Lower leg skin (tissue), 4 donors: ENCODE measurements around the gene ARMC2. TPM values are rescaled to one million over a fixed set of nuclear protein-coding genes. Genes with fewer than 3 reads are reported as not detected.

ENCODE experiments used
- DNase-seq, 2 donors: peaks; one replicate each; pipeline ENCODE4 v3.0.0-alpha.2; 2019; ENCODE audit warnings: low spot score in 2 of 2
- H3K4me3 ChIP-seq: fragments of 200-600 bp; sonication (generic); 2 replicates; pipeline ENCODE4 v1.5.1; 2017; ENCODE audit warnings: mild to moderate bottlenecking, low read depth; ENCODE audit not compliant: poor library complexity, severe bottlenecking
- CTCF ChIP-seq, 3 donors: fragments of 450-650 bp; IDR thresholded peaks; one replicate each; pipeline ENCODE4 v1.5.1; 2016; ENCODE audit warnings: antibody characterized with exemption in 3 of 3, mild to moderate bottlenecking in 3 of 3, moderate library complexity in 2 of 3
- POLR2A ChIP-seq, 2 donors: fragments of 450-650 bp; IDR thresholded peaks; one replicate each; pipeline ENCODE4 v1.6.1; 2016 to 2017; ENCODE audit warnings: antibody characterized with exemption in 2 of 2, mild to moderate bottlenecking in 1 of 2, moderate library complexity in 1 of 2
- WGBS, 2 donors: methylation state at CpG; one replicate each; pipeline ENCODE4 v1.1.5; 2018; 5-methylcytosine and 5-hydroxymethylcytosine counted together
- intact Hi-C: fragments of 100-400 bp; cut with DNase I; formaldehyde crosslinking; loops from one replicate; pipeline ENCODE4 v1.15.0; 2023; ENCODE audit warnings: low total_unique reads
- total RNA-seq, 4 donors: library from RNA; depleted of rRNA; stranded (reverse); fragments of >200 nt; gene quantifications; one replicate each; pipeline ENCODE4 v1.1.0, GENCODE V29; 2016

Gene ARMC2
- total RNA-seq, 4 donors from 2014 or later, result 0.34 to 2.0 (median 1.2) TPM

GRCh38 chr6:108844135-108844534 is 4.1 kb upstream of the ARMC2 start:
- TF ChIP-seq CTCF (IDR thresholded peaks at IDR 0.05), result no peak
- TF ChIP-seq POLR2A (IDR thresholded peaks at IDR 0.05), result no peak
- intact Hi-C loops, result no loop called here
- H3K4me3 ChIP-seq, result no peak overlapping the region
- no peak for DNase-seq
- WGBS, 2 donors, result 77 to 96% methylated on average over 3 of the region's 3 CpGs

- intact Hi-C loops, result no loop called here
These were observed 3.1 kb upstream of the ARMC2 start for GRCh38 chr6:108845145-108845544.

DNA sequence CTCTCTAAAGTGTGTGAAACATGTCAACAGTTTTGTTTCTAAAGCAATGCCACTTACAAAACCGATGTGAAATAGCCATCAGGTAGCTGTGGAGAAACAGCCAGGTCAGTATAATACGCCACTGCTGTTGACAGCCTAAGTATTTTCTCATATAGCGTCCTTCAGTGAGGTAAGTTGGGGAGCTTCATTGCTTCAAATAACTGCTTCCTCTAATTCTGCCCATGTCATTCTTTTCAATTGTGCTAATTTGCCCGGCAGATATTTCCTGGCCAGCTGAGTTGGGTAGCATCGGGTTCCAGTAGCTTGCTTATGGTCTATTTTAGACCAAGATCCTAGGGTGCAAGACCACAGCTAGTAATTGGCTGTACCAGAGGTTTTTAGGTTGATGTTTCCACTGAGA is 2.1 kb upstream of the ARMC2 start:
- 78 to 82% methylated on average over 5 of the region's 5 CpGs for WGBS, 2 donors
- no peak for DNase-seq
- TF ChIP-seq POLR2A (IDR thresholded peaks at IDR 0.05) (no peak), CTCF (IDR thresholded peaks at IDR 0.05) (no peak)
- no peak overlapping the region for H3K4me3 ChIP-seq
- intact Hi-C loops, result no loop called here

More at GRCh38 chr6:108845145-108845544, 3.1 kb upstream of the ARMC2 start:
- no peak overlapping the region for H3K4me3 ChIP-seq
- no peak for DNase-seq
- TF ChIP-seq POLR2A (IDR thresholded peaks at IDR 0.05) (no peak), CTCF (IDR thresholded peaks at IDR 0.05) (no peak)

DNA sequence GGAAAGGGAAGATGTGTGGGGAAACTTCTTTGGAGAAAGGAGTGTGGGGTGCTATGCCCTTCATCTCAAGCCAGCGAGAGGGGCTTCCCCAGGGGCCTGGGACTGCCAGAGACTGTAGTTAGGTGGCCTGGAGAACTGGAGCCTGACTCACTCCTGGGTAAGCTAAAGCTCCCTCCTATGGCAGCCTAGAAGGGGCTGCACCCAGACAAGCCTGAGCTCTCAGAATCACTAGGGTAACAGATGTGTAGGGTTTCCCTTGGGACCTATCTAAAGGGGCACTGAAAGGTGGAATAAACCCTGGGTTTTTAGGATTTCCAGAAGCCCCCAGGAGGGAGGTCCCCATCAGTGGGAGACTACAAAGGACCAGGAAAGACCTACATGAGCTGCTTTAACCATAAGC is 1.6 kb upstream of the ARMC2 start:
- no peak for DNase-seq
- WGBS, 2 donors, result 74 to 96% methylated on average over 1 of the region's 1 CpG
- intact Hi-C loops, result no loop called here
- H3K4me3 ChIP-seq, result no peak overlapping the region
- TF ChIP-seq POLR2A (IDR thresholded peaks at IDR 0.05) (no peak), CTCF (IDR thresholded peaks at IDR 0.05) (no peak)

DNA sequence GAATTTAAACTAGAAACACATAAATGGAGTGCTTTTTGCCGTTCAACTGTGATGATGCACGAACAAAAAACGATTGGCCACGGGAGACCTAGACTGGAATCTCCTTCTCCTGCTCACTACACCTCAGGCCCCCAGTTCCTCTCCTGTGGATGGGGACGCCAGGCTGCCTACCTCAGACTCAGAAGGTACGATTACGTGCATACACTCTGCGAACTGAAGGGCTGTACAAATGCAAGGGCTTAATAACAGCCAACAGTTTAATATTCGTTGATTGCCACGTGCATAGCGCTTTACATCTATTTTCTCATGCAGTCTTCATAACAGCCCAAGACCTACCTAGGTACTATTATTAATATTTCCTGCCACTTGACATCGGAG is 495 bp upstream of the ARMC2 start:
- no peak for TF ChIP-seq POLR2A (IDR thresholded peaks at IDR 0.05)
- no peak for TF ChIP-seq CTCF (IDR thresholded peaks at IDR 0.05)
- no peak overlapping the region for H3K4me3 ChIP-seq
- WGBS, 2 donors, result 39 to 45% methylated on average over 12 of the region's 12 CpGs
- DNase-seq, result no peak
- intact Hi-C loops, result no loop called here

GRCh38 chr6:108850669-108851465 is 2.6 kb downstream of the ARMC2 start:
- 74 to 79% methylated on average over 10 of the region's 10 CpGs for WGBS, 2 donors
- TF ChIP-seq CTCF (IDR thresholded peaks at IDR 0.05) (no peak), POLR2A (IDR thresholded peaks at IDR 0.05) (no peak)
- no peak for DNase-seq
- H3K4me3 ChIP-seq, result no peak overlapping the region
- intact Hi-C loops, result no loop called here
